HG03039 (cell line): ENCODE data around the gene MAP3K13.
"Not testable (repeated sequence)": the region's sequence is repeated elsewhere in the genome, so short reads cannot be mapped to it uniquely, and the experiment has no call there.

Experiments used
- ATAC-seq: cut with Tn5 transposase; IDR thresholded peaks from one replicate; pipeline ENCODE4 v1.9.1; 2021; ENCODE audit warnings: mild to moderate bottlenecking, moderate library complexity; ENCODE audit not compliant: unreplicated experiment

The MAP3K13 gene

DNA sequence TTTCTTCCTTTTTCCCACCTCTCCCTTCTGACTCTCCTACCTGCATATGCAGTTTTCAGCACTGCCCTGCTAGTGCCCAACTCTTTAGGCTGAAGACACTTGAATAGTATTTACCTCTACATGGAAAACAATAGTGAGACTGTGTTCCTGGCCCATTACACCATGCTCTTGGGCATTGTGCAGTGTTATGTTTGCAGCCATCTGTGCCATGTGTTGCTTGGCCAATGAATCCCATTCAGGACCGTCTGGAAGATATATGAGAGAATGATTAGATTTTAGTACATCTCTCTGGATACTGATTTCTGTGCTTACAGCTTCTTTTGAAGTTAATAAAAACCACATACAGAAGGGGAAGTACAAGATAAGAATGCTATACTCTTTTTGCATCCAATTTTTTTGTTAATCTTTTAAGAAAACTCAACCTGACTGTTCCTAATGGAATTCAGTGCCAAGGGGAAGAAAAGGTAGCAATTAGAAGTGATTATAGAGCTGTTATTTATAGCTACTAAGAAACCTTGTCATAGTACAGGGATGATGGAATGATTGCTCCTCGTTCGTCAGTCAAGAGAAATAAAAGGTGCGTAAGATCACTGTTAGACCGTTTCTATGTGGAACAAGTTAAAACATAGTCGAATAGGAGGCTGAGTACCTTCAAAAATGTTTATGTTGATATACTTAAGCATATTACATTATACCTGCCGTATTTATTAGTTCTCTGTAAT lies 77.0 kb downstream of the MAP3K13 start:
- no peak for ATAC-seq

DNA sequence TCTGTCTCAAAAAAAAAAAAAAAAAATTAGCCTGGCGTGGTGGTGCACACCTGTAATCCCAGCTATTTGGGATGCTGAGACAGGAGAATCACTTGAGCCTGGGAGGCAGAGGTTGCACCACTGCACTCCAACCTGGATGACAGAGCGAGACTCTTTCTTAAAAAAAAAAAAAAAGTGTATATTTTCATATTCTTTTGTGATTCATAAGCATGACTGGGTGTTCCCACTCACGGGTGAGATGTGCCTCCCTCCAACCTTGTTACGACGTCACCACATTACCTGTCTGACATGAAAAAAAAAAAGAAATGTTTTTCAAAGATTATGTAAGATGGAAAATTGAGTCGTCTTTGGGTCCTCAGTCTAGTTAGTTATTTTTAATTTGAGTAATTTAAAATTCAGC lies 79.1 kb downstream of the MAP3K13 start:
- ATAC-seq: no peak

DNA sequence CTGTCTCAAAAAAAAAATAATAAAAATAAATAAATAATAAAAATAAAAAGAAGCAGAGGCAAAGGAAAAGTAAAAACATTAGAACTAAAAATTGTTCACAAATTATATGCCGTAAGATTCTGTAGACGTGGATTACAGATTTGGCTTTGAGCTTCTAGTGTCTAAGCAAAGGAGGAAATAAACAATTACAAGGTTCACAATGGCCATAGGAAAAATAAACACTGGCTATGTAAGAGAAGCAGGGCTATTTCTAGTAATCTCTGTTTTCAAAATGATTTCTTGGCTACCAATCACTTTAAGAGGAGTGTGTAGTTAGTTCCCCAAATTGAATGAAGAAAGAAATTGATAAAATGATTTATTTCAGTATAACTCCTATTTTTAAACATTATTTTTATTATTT lies 81.4 kb downstream of the MAP3K13 start:
- ATAC-seq: no peak

DNA sequence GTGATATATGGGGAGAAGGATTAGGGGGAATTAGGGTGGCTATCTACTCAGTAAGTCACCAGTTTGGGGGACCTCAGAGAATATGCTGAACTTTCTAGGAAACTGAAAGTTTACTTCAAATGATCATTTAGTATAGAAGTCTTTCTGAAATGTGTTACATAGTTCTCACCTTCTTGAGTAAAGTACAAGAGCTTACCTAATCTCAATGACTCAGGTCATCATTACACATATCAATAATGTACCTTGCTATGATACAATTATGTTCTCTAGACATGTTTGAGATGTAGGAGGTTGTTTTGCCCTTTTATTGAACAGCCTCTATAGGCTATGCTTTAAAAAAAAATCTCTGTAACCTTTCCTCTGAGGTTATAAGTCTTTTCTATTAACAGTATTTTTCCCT lies 85.2 kb downstream of the MAP3K13 start:
- no peak for ATAC-seq

DNA sequence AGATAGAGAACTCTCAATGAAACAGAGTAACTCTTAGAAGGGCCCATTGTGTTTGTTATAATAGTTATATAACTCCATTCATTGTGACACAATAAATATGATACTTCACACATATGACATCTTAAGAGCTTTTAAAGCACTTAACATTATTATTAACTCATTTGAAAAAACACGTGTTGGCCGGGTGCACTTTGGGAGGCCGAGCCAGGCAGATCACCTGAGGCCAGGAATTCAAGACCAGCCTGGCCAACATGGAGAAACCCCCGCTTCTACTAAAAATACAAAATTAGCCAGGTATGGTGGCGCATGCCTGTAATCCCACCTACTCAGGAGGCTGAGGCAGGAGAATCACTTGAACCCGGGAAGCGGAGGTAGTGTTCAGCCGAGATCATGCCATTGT lies 88.5 kb downstream of the MAP3K13 start:
- not testable (repeated sequence) for ATAC-seq

DNA sequence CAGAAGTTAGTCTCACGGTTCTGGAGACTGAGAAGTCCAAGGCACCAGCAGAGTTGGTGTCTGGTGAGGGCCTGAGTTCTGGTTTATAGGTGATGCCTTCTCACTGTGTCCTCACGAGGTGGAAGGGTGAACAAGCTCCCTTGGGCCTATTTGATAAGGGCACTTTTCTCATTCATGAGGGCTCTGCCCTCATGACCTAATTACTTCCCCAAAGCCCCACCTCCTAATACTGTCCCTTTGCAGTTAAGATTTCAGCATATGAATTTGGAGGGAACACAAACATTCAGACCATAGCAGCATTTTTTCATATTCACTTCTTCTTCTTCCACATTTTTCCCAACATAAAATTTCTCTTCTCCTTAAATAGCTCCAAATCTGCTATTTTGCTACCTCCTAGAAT lies 94.4 kb downstream of the MAP3K13 start:
- no peak for ATAC-seq

DNA sequence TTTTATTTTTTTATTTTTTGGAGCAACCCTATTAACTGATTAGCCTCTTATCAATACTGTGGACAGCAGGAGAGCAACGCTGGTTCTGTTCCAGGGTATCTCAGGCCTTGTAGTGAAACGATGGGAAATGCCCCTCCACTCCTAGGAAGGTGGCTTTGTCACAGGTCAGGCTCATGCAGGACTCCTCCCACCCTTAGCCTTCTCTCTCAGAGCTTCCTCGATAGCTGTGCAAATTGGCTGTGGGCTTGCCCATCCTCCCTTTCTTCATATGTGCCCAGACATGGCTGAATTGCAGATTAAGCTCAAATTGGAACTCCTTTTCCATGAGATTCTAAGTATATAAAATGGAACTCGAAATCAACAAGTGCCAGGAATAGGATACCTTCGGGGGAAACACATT lies 97.4 kb downstream of the MAP3K13 start:
- no peak for ATAC-seq

DNA sequence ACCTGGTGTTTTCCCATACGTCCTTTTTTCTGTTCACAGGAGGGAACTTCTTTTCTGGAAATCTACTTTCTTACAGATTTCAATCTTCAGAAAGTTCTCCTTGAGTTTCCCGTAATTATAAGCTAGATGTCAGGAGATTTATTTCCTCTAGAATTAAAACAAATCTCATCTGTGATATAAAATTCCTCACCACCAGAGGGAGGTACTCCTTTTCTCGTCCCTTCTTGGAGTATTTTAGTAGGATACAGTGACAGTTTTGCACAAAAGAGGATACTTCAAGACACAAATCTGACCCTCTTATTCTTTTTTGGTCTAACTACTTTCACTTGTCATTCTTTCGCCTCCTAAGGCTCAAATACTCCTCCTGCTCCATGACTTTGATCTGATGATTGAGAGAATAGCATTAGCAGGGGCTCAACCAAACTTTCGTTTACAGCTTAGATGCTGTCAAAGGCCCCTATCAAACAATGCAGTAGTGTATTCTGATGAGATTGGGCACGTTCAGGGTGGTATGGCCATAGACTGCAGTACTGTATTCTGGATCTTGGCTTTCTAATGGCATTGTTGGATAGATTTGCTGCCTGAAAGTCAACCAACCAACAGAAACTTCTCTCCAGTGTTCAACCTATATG lies 97.9 kb downstream of the MAP3K13 start:
- ATAC-seq: no peak

DNA sequence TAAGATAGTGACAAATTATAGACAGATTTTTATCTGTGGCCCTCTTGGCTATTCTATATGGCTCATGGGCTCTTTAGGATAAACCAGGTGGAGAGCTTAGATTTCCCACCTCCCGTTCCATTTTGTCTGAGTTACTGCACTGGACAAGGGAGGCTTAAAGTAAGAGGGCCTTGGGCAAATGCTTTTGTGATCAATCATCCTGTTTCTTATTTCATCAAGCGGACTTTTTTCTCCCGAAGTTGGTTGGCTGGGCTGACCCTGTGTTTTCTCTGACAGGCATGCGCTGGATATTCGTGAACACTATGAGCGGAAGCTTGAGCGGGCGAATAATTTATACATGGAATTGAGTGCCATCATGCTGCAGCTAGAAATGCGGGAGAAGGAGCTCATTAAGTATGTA lies 102.5 kb downstream of the MAP3K13 start:
- ATAC-seq: no peak

DNA sequence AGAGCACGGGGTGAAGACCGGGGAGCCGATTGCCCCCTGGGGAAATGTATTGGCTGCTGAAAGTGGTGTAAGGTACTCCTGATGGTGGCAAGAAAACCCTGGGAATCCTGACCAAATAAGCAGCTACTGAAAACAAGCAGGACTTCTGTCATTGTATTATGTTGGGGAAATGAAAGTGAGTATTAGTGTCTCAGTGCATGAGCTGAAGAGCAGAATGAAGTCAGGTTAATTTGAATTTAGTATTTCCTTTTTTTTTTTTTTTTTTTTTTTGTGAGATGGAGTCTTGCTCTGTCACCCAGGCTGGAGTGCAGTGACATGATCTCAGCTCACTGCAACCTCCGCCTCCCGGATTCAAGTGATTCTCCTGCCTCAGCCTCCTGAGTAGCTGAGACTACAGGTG lies 103.2 kb downstream of the MAP3K13 start:
- ATAC-seq: not testable (repeated sequence)

DNA sequence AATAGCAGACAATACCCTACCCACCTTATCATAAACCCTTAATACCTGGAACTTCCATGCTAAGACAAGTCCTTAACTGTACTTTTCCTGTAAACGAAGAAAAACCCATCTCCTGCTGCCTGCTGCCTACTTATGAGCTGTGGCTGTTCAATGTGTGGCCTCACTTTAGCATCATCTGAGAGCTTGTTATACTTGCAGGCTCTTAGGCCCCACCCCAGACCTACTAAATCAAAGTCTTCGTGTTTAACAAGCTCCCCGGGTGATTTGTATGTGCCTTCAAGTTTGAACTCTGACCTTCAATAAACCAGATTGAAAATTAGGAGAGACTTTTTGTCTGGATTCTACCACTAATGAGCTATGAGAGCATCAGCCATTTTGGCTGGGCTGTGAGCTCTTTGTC lies 106.6 kb downstream of the MAP3K13 start:
- no peak for ATAC-seq

DNA sequence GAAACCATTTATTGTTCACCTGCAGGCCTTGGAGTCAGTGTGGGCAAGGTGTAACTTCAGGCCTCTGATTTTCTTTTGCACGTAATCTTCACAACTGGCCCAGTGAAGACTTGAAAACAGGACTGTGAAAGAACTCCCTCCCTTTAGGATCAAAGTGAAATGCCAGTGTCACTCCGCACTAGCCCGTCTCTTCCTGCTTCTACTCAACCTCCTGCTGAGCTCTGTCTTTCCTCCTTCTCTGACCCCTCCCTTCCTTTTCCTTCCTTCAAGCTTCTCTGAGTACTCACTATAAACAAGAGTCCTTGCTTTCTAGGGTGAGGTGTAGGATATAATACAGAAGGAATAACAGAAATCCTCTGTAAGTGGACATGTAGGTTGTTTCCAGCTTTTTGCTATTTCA lies 107.4 kb downstream of the MAP3K13 start:
- no peak for ATAC-seq

DNA sequence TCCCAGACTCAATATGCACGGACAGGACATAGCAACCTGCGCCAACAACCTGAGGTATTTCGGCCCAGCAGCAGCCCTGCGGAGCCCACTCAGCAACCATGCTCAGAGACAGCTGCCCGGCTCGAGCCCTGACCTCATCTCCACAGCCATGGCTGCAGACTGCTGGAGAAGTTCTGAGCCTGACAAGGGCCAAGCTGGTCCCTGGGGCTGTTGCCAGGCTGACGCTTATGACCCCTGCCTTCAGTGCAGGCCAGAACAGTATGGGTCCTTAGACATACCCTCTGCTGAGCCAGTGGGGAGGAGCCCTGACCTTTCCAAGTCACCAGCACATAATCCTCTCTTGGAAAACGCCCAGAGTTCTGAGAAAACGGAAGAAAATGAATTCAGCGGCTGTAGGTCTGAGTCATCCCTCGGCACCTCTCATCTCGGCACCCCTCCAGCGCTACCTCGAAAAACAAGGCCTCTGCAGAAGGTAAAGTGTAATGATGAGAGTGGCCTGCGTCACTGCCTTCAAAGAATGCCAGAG lies 110.4 kb downstream of the MAP3K13 start:
- ATAC-seq: no peak

DNA sequence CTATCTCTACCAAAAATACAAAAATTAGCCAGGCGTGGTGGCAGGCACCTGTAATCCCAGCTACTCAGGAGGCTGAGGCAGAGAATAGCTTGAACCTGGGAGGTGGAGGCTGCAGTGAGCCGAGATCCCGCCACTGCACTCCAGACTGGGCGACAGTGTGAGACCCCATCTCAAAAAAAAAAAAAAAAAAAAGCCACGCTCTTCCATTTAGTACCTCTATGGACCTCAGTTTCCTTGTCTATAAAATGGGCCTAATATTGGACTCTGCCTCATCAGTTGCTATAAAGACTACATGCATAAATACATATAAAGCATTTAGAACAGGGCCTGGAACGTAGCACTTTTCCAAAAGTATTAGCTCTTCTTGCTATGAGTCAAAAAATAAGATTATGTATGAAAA lies 112.0 kb downstream of the MAP3K13 start:
- not testable (repeated sequence) for ATAC-seq

DNA sequence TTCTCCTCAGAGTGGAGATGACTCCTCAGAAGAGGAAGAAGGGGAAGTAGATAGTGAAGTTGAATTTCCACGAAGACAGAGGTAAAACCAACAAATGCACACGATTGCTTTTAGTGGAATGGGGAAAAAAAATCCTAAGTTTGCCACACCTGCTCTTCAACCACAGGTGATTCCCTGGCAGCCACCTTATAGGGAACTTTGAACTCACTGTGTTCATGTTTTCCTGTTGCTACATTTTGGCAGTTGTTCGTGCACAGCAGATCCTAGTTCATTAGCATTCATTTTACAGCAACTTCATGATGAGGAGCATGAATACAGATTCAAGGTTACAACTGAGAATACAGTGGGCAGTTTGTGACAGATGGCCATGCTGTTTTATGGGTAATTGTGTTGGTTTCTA lies 114.4 kb downstream of the MAP3K13 start:
- ATAC-seq: no peak

DNA sequence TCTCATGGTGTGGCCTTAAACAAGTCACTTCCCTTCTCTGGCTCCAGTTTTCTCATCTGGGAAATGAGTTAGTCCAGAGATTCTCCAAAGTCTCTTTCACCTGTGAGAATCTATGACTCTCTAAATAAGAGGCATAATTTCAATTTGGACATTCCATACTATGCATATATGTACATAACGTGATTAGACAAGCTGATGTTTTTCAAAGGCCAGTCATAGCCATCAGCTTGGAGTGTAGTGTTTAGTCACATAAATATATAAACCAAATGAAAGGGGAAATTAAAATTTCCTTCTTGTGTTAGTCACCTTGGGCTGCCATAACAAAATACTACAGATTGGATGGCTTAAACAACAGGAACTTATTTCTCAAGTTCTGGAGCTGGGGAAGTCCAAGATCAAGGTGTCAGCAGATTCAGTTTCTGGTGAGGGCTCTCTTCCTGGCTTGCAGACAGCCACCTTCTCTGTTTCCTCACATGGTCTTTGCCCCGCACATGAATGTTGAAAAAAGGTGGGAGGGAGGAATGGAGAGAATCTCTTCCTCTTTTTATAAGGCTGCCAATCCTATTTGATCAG lies 116.5 kb downstream of the MAP3K13 start:
- no peak for ATAC-seq

DNA sequence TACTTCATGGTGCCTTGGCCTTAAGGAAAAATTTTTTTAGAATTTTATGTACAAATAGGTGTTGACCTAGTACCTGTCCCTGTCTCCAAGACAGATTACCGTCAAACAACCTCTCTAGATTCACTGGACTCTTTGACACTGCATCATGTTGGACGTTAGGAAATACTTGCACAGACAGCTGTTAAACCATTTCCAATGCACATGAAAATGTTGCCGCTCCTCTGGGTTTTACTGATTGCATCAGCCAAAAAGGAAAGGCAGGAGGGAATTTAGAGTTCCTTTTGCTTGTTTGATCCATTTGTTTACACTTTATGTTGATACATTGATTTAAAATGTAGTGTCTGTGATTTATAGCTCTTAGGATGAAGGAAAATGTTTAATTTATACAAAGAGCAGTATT lies 121.4 kb downstream of the MAP3K13 start:
- no peak for ATAC-seq

DNA sequence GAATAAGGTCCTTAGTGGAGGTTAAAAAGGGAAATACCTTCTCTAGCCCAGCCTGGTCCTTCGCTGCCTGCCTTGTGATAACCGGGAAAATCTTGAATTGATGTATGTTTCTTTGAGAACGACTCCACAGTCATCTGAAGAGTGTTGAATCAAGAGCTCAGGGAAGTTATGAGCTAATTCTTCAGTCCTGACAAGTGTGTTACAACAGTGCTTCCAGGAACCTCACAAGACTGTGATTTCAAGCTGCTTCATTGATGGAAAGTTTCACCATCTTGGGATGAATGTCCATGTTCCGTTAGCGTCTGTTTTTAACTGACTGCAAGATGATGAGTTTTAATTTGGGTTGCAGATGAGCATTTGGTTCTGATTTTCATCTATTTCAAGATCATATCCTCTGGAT lies 123.5 kb downstream of the MAP3K13 start:
- ATAC-seq: no peak

DNA sequence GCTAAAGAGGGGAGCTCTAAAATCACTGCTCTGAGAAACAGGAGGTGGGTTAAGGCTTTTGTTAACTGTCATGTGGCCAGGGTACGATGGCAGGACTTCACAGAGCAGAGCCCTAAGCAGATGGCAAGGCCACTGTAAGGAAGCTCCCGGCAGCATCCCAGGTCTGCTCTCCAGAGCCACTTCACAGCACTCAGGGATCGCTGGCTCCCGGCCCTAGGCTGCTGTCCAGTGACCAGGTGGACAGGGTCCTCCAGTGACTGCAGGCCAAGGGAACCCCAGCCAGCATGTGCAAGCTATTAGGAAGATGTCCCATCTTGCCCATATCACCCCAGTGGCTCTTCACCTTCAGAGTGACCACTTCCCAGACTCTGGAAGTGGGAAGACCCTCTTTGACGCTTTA lies 125.5 kb downstream of the MAP3K13 start:
- no peak for ATAC-seq

DNA sequence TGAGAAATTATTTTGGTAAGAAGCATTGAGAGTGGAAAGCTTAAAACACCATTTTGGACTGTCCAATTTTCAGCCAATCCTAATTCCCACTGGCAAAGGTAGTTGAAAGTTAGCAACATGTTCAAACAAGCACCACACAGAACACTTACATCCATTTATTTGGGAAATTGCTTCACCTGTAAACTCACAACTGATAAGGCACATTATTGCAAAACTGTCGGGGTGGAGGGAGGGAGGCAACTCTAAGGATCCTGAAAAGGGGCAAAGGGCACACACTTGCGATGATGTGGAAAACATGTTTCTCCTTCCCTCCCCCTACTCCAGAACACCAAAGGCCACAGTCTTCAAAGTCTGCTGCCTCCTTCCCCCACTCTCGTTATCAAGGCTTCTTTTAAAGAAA lies 126.5 kb downstream of the MAP3K13 start:
- ATAC-seq: no peak

DNA sequence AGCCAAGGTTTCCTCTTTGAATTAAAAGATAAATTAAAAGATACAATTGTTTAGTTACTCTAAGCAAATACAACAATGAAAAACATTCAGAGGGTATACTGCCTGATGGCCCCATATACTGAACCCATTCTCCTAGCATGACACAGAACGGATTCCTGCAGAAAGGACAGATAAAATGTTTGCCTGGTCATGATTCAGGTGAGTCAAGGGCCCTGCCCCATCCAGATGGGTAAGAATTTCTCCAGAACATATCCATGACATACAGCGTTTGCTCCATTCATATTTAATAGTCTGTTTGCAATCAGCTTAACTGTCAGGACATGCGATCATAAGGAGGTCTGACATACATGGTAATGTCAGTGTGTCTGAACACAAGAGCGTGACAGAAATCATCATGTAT lies 127.3 kb downstream of the MAP3K13 start:
- no peak for ATAC-seq
